Measurements from ENCODE around the gene SLC7A1. TPM values are rescaled to one million over a fixed set of nuclear protein-coding genes. Genes with fewer than 3 reads are reported as not detected.

Gene SLC7A1
- total and polyA plus RNA-seq, 3 donors from 2014 or later, result 21.4 to 35.7 (median 27.0) TPM

DNA sequence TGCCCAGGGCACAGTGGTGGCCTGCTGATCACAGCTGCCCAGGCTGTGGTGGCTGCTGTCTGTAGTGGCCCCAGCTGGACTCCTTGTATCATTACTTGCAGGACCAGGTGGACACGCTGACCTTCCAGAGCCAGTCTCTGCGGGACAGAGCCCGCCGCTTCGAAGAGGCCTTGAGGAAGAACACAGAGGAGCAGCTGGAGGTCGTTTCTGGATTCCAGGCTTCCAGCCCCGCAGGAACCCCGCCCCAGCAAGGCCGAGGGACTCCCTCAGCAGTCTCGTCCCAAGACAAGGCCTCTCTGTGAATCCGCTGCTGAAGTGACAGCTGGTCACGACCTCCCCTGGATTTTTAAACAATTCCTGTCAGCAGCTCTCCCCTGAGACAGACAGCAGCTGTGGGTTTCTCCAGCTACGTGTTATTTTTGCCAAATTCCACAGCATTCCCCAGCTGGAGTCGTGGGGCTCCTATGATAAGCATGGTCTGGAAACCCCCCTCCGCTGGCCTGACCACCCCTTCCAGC lies 98.3 kb downstream of the SLC7A1 start:
- intact Hi-C loops (cut with DNase I; ENCODE audit: low total_unique reads), result no loop called here
- Histone ChIP-seq H3K27ac (peak overlapping the region in 1 of 2 donors; percentile 14), H3K27me3 (no peaks in the 10 kb centered on the region), H3K36me3 (ENCODE audit: low read depth, missing control alignments) (no peaks in the 10 kb centered on the region), H3K4me3 (no peak overlapping the region), H3K4me1 (peaks cover 13% of the 10 kb centered on the region), H3K9me3 (no peaks in the 10 kb centered on the region)
- WGBS, 2 donors, result 19 to 22% methylated on average over 3 to 15 of the region's 15 CpGs
- DNase-seq, result peak; percentile 71
- TF ChIP-seq POLR2A (IDR thresholded peaks at IDR 0.05), result no peak
- TF ChIP-seq, protein P1, sequence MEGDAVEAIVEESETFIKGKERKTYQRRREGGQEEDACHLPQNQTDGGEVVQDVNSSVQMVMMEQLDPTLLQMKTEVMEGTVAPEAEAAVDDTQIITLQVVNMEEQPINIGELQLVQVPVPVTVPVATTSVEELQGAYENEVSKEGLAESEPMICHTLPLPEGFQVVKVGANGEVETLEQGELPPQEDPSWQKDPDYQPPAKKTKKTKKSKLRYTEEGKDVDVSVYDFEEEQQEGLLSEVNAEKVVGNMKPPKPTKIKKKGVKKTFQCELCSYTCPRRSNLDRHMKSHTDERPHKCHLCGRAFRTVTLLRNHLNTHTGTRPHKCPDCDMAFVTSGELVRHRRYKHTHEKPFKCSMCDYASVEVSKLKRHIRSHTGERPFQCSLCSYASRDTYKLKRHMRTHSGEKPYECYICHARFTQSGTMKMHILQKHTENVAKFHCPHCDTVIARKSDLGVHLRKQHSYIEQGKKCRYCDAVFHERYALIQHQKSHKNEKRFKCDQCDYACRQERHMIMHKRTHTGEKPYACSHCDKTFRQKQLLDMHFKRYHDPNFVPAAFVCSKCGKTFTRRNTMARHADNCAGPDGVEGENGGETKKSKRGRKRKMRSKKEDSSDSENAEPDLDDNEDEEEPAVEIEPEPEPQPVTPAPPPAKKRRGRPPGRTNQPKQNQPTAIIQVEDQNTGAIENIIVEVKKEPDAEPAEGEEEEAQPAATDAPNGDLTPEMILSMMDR (IDR thresholded peaks at IDR 0.05), result no peak

DNA sequence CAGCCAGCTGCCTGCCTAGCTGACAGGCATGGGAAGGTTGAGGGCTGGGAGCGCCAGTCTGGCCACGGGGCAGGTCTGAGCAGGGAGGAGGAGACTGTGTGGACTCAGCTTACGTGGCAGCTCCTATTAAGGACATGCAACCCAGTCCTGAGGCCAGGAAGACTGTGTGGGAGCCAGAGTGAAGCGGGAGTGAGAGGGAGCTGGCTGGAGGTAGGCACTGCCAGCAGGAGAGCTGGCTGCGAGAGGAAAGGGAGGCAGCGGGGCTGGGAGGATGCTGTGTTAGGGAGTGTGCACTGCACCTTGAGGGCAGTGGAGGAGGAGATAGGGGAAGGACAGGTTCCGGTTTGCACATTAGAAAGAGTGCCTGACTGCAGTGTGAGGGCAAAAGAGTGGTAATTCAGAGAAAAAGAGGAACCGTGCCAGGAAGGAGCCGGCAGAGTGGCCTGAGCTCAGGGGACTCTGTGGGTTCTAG lies 99.2 kb downstream of the SLC7A1 start:
- H3K27ac ChIP-seq, result no peak overlapping the region
- H3K36me3 ChIP-seq (ENCODE audit: low read depth, missing control alignments), result no peaks in the 10 kb centered on the region
- peak; percentile 45 for DNase-seq
- no peak for TF ChIP-seq POLR2A (IDR thresholded peaks at IDR 0.05)
- TF ChIP-seq, protein P1 (IDR thresholded peaks at IDR 0.05), result no peak
- WGBS, 2 donors, result 52 to 74% methylated on average over 8 to 9 of the region's 9 CpGs
- H3K4me1 ChIP-seq, result peaks cover 13% of the 10 kb centered on the region
- H3K9me3 ChIP-seq, result no peaks in the 10 kb centered on the region
- H3K4me3 ChIP-seq, result no peak overlapping the region
- no peaks in the 10 kb centered on the region for H3K27me3 ChIP-seq
- intact Hi-C loops (cut with DNase I; ENCODE audit: low total_unique reads), result no loop called here

DNA sequence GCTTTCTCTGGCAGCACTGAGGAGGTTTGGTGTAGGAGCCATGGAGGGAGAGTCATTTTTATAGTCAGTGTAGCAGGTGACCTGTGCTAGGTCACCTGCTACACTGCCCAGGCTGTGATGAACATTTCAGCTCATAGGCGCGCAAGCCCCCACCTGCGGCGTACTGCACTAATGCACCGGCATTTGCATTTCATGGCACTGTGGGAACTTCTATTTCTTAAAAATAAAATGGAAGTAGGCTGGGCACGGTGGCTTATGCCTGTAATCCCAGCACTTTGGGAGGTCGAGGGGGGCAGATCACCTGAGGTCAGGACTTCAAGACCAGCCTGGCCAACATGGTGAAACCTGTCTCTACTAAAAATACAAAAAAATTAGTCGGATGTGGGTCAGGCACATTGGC lies 101.0 kb downstream of the SLC7A1 start:
- no peaks in the 10 kb centered on the region for H3K36me3 ChIP-seq (ENCODE audit: low read depth, missing control alignments)
- no peak overlapping the region for H3K4me3 ChIP-seq
- TF ChIP-seq POLR2A (IDR thresholded peaks at IDR 0.05), result no peak
- TF ChIP-seq, protein P1 (IDR thresholded peaks at IDR 0.05), result no peak
- no peaks in the 10 kb centered on the region for H3K27me3 ChIP-seq
- peaks cover 13% of the 10 kb centered on the region for H3K4me1 ChIP-seq
- H3K9me3 ChIP-seq, result no peaks in the 10 kb centered on the region
- DNase-seq, result no peak
- H3K27ac ChIP-seq, result no peak overlapping the region
- intact Hi-C loops (cut with DNase I; ENCODE audit: low total_unique reads), result no loop called here
- 88 to 92% methylated on average over 8 of the region's 8 CpGs for WGBS, 2 donors

DNA sequence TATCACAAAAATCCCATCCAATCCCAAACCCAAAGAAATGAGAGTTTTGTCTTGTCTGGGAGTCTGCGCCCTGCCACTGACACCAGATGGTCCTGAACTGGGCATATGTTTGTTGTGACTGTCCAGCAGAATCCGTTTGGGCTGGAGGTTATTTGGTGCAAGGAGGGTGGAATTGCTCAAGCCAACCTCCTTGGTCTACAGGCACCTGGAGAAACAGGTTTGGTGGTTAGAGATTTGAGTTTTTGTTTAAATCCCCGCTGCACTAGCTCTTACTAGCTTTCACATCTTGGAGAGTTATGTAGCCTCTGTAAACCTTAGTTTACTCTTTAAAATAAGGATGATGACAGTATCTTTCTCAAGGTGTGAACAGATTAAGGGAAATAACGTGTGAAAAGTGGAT lies 101.7 kb downstream of the SLC7A1 start:
- H3K4me3 ChIP-seq, result no peak overlapping the region
- intact Hi-C loops (cut with DNase I; ENCODE audit: low total_unique reads), result no loop called here
- 71 to 82% methylated on average over 4 of the region's 4 CpGs for WGBS, 2 donors
- no peak for DNase-seq
- H3K4me1 ChIP-seq, result peaks cover 13% of the 10 kb centered on the region
- H3K27me3 ChIP-seq, result no peaks in the 10 kb centered on the region
- no peaks in the 10 kb centered on the region for H3K9me3 ChIP-seq
- H3K27ac ChIP-seq, result no peak overlapping the region
- no peaks in the 10 kb centered on the region for H3K36me3 ChIP-seq (ENCODE audit: low read depth, missing control alignments)
- TF ChIP-seq, protein P1 (IDR thresholded peaks at IDR 0.05), result no peak
- TF ChIP-seq POLR2A (IDR thresholded peaks at IDR 0.05), result no peak

DNA sequence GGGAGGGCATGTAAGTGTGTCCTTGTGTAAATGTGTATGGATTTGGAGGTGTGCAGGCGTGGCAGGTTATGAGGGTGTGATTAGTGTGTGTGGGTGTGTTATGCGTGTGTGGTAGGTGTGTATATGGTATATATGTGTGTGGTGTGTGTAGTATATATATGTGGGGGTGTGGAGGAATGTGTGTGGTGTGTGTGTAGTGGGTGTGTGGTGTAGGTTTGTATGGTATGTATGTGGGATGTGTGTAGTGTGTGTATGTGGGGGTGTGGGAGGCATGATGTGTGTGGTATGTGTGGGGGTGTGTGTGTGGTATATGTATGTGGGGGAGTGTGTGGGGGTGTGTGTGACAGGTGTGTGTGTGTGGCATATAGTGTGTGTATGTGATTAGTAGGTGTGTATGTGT lies 104.2 kb downstream of the SLC7A1 start:
- WGBS, 2 donors, result 46 to 68% methylated on average over 2 of the region's 2 CpGs
- TF ChIP-seq POLR2A (IDR thresholded peaks at IDR 0.05), result no peak
- TF ChIP-seq, protein P1 (IDR thresholded peaks at IDR 0.05), result no peak
- Histone ChIP-seq H3K4me1 (peaks cover 2% of the 10 kb centered on the region), H3K4me3 (no peak overlapping the region), H3K36me3 (ENCODE audit: low read depth, missing control alignments) (no peaks in the 10 kb centered on the region), H3K27ac (no peak overlapping the region), H3K27me3 (no peaks in the 10 kb centered on the region), H3K9me3 (no peaks in the 10 kb centered on the region)
- intact Hi-C loops (cut with DNase I; ENCODE audit: low total_unique reads), result no loop called here
- no peak for DNase-seq
